ENCODE measurements around the gene KAZN. TPM values are rescaled to one million over a fixed set of nuclear protein-coding genes. Genes with fewer than 3 reads are reported as not detected.
A peak's percentile ranks its signal among the peaks of the same experiment; 100 is the strongest.

The KAZN gene
- total and polyA plus RNA-seq, 2 experiments from 2014 or later = 7.9 to 15.6 TPM

DNA sequence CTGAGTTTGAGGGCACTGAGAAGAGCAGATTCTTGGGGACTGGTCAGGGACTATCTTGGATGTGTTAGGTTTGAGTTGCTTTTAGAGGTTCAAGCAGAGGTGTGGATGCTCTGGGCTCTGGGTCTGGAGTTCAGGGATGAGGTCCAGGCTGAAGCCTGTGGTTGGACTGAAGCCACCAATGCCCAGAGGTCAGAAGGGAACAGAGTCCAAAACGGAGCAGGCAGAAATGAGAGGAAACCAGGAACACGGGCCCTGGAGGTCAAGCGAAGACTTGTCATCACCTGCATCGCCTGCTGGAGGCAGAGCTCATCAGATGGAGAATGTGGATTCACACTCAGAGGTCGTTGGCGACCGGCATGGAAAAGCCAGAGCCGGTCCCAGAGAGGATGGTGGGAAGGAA, 425.5 kb downstream of the KAZN start:
- TF ChIP-seq EZH2phosphoT487 (IDR thresholded peaks at IDR 0.05; ENCODE audit: low read depth, severe bottlenecking, unreplicated experiment) (no peak), CTCF (IDR thresholded peaks at IDR 0.05; ENCODE audit: poor library complexity) (no peak), EZH2 (IDR thresholded peaks at IDR 0.05; ENCODE audit: borderline replicate concordance) (no peak)
- DNase-seq (ENCODE audit: low spot score) = no peak
- Histone ChIP-seq H3K79me2 (no peaks in the 10 kb centered on the region), H2AFZ (no peak overlapping the region), H4K20me1 (ENCODE audit: insufficient read depth, poor library complexity, severe bottlenecking) (no peaks in the 10 kb centered on the region), H3K4me3 (no peak overlapping the region), H3K36me3 (replicated peaks; ENCODE audit: insufficient read depth, low read depth) (no peaks in the 10 kb centered on the region), H3K4me1 (ENCODE audit: insufficient read depth) (peaks cover 10% of the 10 kb centered on the region), H3K27ac (no peak overlapping the region), H3K27me3 (no peaks in the 10 kb centered on the region), H3K9me2 (replicated peaks; ENCODE audit: insufficient read depth) (no peaks in the 10 kb centered on the region), H3K9me3 (ENCODE audit: low read depth) (no peaks in the 10 kb centered on the region), H3K4me2 (no peak overlapping the region)
- 86% methylated on average over 8 of the region's 8 CpGs for WGBS (ENCODE audit: low lambda C conversion rate, missing lambda C conversion rate)

DNA sequence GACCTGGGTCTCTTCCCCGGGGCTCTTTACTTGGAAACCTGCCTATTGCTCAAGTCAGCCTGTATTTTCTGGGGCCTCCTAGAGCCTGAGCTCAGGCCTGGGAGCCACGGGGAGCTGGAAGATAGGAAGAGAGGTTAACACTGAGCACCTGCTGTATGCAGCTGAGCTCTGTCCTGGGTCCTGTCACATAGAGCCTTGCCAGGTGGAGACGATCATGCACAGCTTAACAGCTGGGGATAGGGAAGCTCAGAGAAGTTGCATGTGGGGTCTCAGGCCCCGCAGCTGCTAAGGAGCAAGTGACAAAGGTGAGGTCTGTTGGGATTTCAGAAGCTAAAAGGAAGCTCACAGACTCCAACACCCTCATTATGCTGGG, 427.6 kb downstream of the KAZN start:
- no peak overlapping the region for H3K4me2 ChIP-seq
- no peak for DNase-seq (ENCODE audit: low spot score)
- H3K36me3 ChIP-seq (replicated peaks; ENCODE audit: insufficient read depth, low read depth) = no peaks in the 10 kb centered on the region
- no peaks in the 10 kb centered on the region for H3K27me3 ChIP-seq
- peaks cover 5% of the 10 kb centered on the region for H3K4me1 ChIP-seq (ENCODE audit: insufficient read depth)
- TF ChIP-seq EZH2 (IDR thresholded peaks at IDR 0.05; ENCODE audit: borderline replicate concordance) (no peak), EZH2phosphoT487 (IDR thresholded peaks at IDR 0.05; ENCODE audit: low read depth, severe bottlenecking, unreplicated experiment) (no peak), CTCF (IDR thresholded peaks at IDR 0.05; ENCODE audit: poor library complexity) (no peak)
- no peaks in the 10 kb centered on the region for H3K9me3 ChIP-seq (ENCODE audit: low read depth)
- H2AFZ ChIP-seq = no peak overlapping the region
- no peak overlapping the region for H3K4me3 ChIP-seq
- no peaks in the 10 kb centered on the region for H3K79me2 ChIP-seq
- no peak overlapping the region for H3K27ac ChIP-seq
- no peaks in the 10 kb centered on the region for H3K9me2 ChIP-seq (replicated peaks; ENCODE audit: insufficient read depth)
- WGBS (ENCODE audit: low lambda C conversion rate, missing lambda C conversion rate) = 55% methylated on average over 4 of the region's 4 CpGs
- no peaks in the 10 kb centered on the region for H4K20me1 ChIP-seq (ENCODE audit: insufficient read depth, poor library complexity, severe bottlenecking)

- Histone ChIP-seq H3K79me2 (no peaks in the 10 kb centered on the region), H3K27ac (no peak overlapping the region), H3K4me2 (no peak overlapping the region), H3K27me3 (no peaks in the 10 kb centered on the region), H3K9me2 (replicated peaks; ENCODE audit: insufficient read depth) (no peaks in the 10 kb centered on the region), H4K20me1 (ENCODE audit: insufficient read depth, poor library complexity, severe bottlenecking) (no peaks in the 10 kb centered on the region), H3K4me3 (no peak overlapping the region), H3K36me3 (replicated peaks; ENCODE audit: insufficient read depth, low read depth) (no peaks in the 10 kb centered on the region), H3K9me3 (ENCODE audit: low read depth) (no peaks in the 10 kb centered on the region), H2AFZ (no peak overlapping the region), H3K4me1 (ENCODE audit: insufficient read depth) (no peaks in the 10 kb centered on the region)
- 39% methylated on average over 12 of the region's 12 CpGs for WGBS (ENCODE audit: low lambda C conversion rate, missing lambda C conversion rate)
- DNase-seq (ENCODE audit: low spot score) = peak; percentile 81
- peak; percentile 90 for TF ChIP-seq CTCF (IDR thresholded peaks at IDR 0.05; ENCODE audit: poor library complexity)
- no peak for TF ChIP-seq EZH2phosphoT487 (IDR thresholded peaks at IDR 0.05; ENCODE audit: low read depth, severe bottlenecking, unreplicated experiment)
- no peak for TF ChIP-seq EZH2 (IDR thresholded peaks at IDR 0.05; ENCODE audit: borderline replicate concordance)
These were observed 429.1 kb downstream of the KAZN start for GRCh38 chr1:15027515-15027986.

- H3K9me3 ChIP-seq (ENCODE audit: low read depth) = no peaks in the 10 kb centered on the region
- H4K20me1 ChIP-seq (ENCODE audit: insufficient read depth, poor library complexity, severe bottlenecking) = no peaks in the 10 kb centered on the region
- 80% methylated on average over 6 of the region's 6 CpGs for WGBS (ENCODE audit: low lambda C conversion rate, missing lambda C conversion rate)
- DNase-seq (ENCODE audit: low spot score) = peak; percentile 30
- no peak overlapping the region for H3K27ac ChIP-seq
- H3K36me3 ChIP-seq (replicated peaks; ENCODE audit: insufficient read depth, low read depth) = no peaks in the 10 kb centered on the region
- no peak overlapping the region for H3K4me3 ChIP-seq
- no peaks in the 10 kb centered on the region for H3K79me2 ChIP-seq
- no peaks in the 10 kb centered on the region for H3K27me3 ChIP-seq
- H3K9me2 ChIP-seq (replicated peaks; ENCODE audit: insufficient read depth) = no peaks in the 10 kb centered on the region
- H3K4me2 ChIP-seq = no peak overlapping the region
- TF ChIP-seq CTCF (IDR thresholded peaks at IDR 0.05; ENCODE audit: poor library complexity) (no peak), EZH2 (IDR thresholded peaks at IDR 0.05; ENCODE audit: borderline replicate concordance) (no peak), EZH2phosphoT487 (IDR thresholded peaks at IDR 0.05; ENCODE audit: low read depth, severe bottlenecking, unreplicated experiment) (no peak)
- no peaks in the 10 kb centered on the region for H3K4me1 ChIP-seq (ENCODE audit: insufficient read depth)
- H2AFZ ChIP-seq = no peak overlapping the region
These were observed 429.6 kb downstream of the KAZN start for GRCh38 chr1:15028102-15028501.
